Stimulated activated CD8-positive, alpha-beta memory T cell treated with anti-CD3 and anti-CD28 coated beads, Interleukin-2, amount 100 ng/mL, for 1 hour (primary cell): ENCODE results near the gene IPO9.

Experiments used
- DNase-seq, 2 donors: peaks; one replicate each; pipeline ENCODE4 v3.0.0-alpha.2; 2020; ENCODE audit warnings: low read depth in 2 of 2

The IPO9 gene

GRCh38 chr1:201904579-201904978 is 75.6 kb downstream of the IPO9 start:
- DNase-seq = no peak

GRCh38 chr1:201905234-201905890 is 76.4 kb downstream of the IPO9 start:
- DNase-seq = no peak

- DNase-seq = no peak
These were observed 77.4 kb downstream of the IPO9 start for GRCh38 chr1:201906336-201906735.

- DNase-seq = no peak
These were observed 78.7 kb downstream of the IPO9 start for GRCh38 chr1:201907621-201908020.

- DNase-seq = no peak
These were observed 83.0 kb downstream of the IPO9 start for GRCh38 chr1:201911826-201912571.

- DNase-seq = no peak
These were observed 83.9 kb downstream of the IPO9 start for GRCh38 chr1:201912832-201913231.

GRCh38 chr1:201914456-201915235 is 85.7 kb downstream of the IPO9 start:
- no peak for DNase-seq

- DNase-seq = no peak
These were observed 87.8 kb downstream of the IPO9 start for GRCh38 chr1:201916649-201917249.

- no peak for DNase-seq
These were observed 88.5 kb downstream of the IPO9 start for GRCh38 chr1:201917362-201918033.

- no peak for DNase-seq
These were observed 89.4 kb downstream of the IPO9 start for GRCh38 chr1:201918343-201918742.

GRCh38 chr1:201921952-201922558 is 93.1 kb downstream of the IPO9 start:
- DNase-seq = no peak

- no peak for DNase-seq
These were observed 96.3 kb downstream of the IPO9 start for GRCh38 chr1:201925301-201925567.

GRCh38 chr1:201925981-201926645 is 97.2 kb downstream of the IPO9 start:
- DNase-seq = no peak

- DNase-seq = no peak
These were observed 99.3 kb downstream of the IPO9 start for GRCh38 chr1:201928266-201928665.

- DNase-seq = no peak
These were observed 101.2 kb downstream of the IPO9 start for GRCh38 chr1:201930137-201930536.

- no peak for DNase-seq
These were observed 101.8 kb downstream of the IPO9 start for GRCh38 chr1:201930803-201931202.
